GM19328 (cell line): ENCODE results near the gene TMIGD1.

ENCODE experiments used
- ATAC-seq: cut with Tn5 transposase; IDR thresholded peaks from one replicate; pipeline ENCODE4 v1.9.1; 2021; ENCODE audit warnings: mild to moderate bottlenecking, moderate library complexity; ENCODE audit not compliant: unreplicated experiment

TMIGD1 gene

GRCh38 chr17:30292286-30292858, 41.5 kb downstream of the TMIGD1 start:
- ATAC-seq = no peak

GRCh38 chr17:30291543-30292285, 42.1 kb downstream of the TMIGD1 start, which contains the start of gene BLMH:
Gene BLMH (minus strand): TSS chr17:30291944. CDS start chr17:30291819, 125 bp downstream.
- peak; percentile 70 for ATAC-seq

GRCh38 chr17:30290696-30291542, 42.9 kb downstream of the TMIGD1 start:
- peak; percentile 47 for ATAC-seq

GRCh38 chr17:30290077-30290476, 43.8 kb downstream of the TMIGD1 start:
- no peak for ATAC-seq

- no peak for ATAC-seq
These were observed 54.7 kb downstream of the TMIGD1 start for GRCh38 chr17:30279156-30279555.

GRCh38 chr17:30278032-30278431, 55.8 kb downstream of the TMIGD1 start:
- no peak for ATAC-seq

- ATAC-seq = no peak
These were observed 57.9 kb downstream of the TMIGD1 start for GRCh38 chr17:30275911-30276310.

GRCh38 chr17:30274887-30275286, 59.0 kb downstream of the TMIGD1 start:
- no peak for ATAC-seq

GRCh38 chr17:30273373-30273772, 60.5 kb downstream of the TMIGD1 start:
- no peak for ATAC-seq

- no peak for ATAC-seq
These were observed 62.8 kb downstream of the TMIGD1 start for GRCh38 chr17:30271102-30271501.

- no peak for ATAC-seq
These were observed 66.2 kb downstream of the TMIGD1 start for GRCh38 chr17:30267625-30268024.
